HG02759 (cell line): ENCODE data around the gene RAB15.
A peak's percentile ranks its signal among the peaks of the same experiment; 100 is the strongest.

ENCODE experiments used
- ATAC-seq: cut with Tn5 transposase; IDR thresholded peaks from one replicate; pipeline ENCODE4 v1.9.1; 2021; ENCODE audit warnings: mild to moderate bottlenecking, moderate library complexity; ENCODE audit not compliant: unreplicated experiment

The RAB15 gene

DNA sequence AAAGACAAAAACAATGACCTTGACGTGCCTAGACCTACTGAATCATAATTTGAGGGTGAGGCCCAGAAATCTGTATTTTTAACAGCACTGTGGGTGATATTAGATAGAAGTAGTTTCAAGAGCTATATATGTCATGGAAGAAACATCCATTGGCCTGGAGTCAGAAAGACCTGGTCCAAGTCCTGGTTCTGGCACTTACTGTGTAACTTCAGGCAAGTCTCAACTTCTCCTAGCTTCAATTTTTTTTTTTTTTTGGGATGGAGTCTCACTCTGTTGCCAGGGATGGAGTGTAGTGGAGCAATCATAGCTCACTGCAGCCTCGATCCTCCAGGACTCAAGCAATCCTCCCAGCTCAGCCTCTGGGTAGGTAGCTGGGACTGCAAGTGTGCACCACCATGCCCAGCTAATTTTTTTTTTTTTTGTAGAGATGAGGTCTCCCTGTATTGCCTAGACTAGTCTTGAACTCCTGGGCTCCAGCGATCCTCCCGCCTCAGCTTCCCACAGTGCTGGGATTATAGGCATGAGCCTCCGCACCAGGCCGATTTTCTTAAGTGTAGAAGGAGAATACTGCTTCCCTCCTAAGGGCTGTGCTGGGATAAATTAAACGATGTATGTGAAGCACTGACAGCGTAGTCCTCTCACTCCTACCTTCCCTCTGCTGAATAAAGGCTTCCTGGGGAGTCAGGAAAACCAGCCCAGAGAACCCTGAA lies 15.3 kb downstream of the RAB15 start:
- no peak for ATAC-seq

DNA sequence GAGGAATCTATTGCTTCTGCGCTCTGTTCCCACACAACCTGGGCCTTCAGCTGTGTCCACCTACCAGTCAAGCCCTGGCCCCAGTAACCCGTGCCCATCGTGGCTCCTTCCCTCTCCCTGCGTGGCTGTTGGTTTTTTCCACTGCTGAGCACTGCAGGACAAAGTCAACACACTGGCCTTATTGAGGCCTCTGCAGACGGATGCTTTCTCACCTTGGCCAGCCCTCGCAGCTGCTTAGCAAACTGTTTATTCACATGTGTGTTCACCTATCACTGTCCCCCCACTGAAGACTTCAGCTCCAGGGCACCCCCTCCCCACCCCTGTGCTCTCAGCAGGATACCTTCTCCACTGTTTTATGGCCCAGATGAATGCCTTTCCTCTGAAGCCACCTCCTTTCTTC lies 16.8 kb downstream of the RAB15 start:
- no peak for ATAC-seq

DNA sequence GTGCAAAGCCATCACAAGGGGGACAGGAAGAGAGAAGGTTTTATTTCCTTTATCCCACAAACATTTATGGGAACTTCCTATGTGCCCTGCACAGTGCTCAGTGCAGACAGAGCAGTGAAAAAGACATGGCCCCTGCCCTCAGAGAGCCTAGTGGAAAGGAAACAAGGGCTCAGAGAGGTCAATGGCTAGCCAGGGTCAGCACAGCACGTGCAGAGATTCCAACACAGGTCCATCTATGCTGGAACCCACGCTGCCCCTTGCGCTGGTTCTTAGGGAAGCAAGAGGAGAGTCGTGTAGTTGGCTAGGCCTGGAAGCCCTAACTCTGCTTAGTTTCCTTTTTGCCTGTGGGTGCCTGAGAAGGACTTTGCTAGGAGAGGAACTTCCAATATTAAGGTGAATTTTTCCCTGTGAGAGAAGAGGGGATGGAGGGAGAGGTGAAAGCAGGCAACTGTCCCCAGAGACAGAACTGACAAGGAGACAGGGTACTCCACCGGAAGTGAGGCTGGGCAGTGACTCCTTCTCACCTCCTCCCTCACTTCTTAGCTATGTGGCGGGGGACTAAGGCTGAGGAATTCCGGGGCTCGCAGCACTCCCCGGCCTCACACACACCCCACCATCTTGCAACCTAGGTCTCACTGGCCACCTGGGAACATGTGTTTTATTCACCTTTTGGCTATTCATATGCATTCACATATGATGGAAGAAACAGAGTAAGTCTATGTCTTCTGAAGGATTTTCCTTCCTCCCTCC lies 17.5 kb downstream of the RAB15 start:
- no peak for ATAC-seq

DNA sequence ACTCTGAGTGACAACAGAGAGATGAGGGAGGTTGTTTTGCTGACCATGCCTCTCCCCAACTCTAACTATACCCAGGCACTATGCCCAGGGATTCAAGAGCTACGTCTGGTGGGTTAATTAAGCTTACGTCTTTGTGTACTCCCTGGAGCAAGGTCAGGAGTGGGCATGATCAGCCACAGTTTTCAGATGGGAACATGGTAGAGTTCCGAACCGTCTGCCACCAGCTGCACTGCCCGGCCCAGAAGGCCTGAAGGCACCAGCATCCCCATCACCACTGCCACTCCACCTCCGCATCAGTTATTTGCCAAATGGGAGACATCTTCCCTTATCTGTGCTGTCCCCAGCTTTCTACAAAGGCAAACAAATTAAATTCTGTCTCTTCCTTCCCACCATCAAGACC lies 18.5 kb downstream of the RAB15 start:
- no peak for ATAC-seq

GRCh38 chr14:64953310-64953654 lies 18.9 kb downstream of the RAB15 start:
- ATAC-seq, result no peak

DNA sequence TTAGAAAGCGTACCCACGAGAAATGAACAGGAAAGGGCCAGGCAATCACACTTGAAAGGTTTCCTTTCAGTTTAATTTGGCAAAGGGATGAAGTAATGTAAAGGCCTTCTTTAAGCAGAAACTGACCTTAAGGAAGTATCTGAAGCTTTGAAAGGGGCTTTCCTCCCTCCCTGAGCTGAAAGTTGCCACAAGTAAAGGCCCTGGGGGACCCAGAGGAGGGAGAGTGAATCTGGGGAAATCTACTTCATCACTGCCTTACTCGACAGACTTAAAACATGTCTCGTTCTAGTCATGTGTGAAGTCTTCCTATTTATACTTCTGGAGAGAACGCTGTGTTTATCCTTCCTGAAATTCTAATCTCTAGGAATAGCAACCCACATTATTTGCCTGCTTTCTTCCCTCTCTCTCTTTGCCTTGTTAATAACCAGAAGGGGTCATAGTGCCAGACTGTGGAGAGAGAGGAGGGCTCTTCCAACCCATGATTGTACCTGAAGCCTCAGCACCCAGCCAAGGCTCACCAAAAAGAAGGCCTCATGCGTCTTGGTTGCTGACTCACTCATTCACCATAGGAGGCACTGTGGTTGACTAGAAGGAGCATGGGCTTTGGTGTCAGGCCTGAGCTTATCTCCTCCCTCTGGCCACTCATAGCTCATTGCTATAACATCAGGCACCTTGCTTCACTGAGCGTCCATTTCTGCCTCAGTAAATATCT lies 19.4 kb downstream of the RAB15 start:
- ATAC-seq, result peak; percentile 79

DNA sequence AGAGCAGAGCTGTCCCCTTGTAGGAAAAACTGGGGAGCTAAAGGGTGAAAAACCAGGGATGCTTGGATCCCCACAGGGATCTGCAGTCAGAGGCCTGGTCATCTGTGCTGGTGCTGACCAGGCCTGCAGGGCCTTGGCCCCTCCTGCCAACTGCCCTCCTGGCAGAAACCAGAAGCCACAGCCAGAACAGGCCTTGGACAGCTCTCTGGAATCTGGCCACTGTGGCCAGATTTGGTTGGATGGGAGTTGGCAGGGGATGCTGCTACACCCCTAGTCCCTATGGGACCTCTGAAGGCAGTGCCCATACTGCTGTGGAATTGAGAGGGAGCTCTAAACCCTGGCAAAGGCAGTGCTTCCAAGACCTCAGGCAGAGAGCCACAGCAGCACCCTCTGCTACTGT lies 20.4 kb downstream of the RAB15 start:
- no peak for ATAC-seq

DNA sequence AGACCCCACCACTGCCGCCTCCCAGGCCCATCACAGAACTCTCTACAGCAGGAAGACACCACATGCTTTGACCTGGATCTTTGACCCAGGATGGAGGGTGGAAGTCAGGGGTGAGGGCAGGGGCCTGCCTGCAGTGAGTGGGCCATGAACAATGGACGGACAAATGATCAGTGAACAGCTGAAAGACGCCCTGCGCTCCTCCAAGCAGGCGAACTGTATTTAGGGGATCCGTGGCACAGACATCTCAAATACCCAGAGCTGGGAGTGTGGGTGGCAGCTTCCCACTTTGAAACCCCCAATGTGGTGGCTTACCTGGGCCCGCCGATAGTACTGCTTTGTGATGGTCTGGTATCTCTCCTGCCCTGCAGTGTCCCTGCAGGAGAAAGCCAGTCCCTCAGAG lies 20.8 kb downstream of the RAB15 start:
- ATAC-seq, result no peak

- ATAC-seq, result no peak
These were observed 21.2 kb downstream of the RAB15 start for GRCh38 chr14:64950889-64951288.

- no peak for ATAC-seq
These were observed 23.4 kb downstream of the RAB15 start for GRCh38 chr14:64948612-64949210.

- ATAC-seq, result no peak
These were observed 24.2 kb downstream of the RAB15 start for GRCh38 chr14:64947710-64948611.

DNA sequence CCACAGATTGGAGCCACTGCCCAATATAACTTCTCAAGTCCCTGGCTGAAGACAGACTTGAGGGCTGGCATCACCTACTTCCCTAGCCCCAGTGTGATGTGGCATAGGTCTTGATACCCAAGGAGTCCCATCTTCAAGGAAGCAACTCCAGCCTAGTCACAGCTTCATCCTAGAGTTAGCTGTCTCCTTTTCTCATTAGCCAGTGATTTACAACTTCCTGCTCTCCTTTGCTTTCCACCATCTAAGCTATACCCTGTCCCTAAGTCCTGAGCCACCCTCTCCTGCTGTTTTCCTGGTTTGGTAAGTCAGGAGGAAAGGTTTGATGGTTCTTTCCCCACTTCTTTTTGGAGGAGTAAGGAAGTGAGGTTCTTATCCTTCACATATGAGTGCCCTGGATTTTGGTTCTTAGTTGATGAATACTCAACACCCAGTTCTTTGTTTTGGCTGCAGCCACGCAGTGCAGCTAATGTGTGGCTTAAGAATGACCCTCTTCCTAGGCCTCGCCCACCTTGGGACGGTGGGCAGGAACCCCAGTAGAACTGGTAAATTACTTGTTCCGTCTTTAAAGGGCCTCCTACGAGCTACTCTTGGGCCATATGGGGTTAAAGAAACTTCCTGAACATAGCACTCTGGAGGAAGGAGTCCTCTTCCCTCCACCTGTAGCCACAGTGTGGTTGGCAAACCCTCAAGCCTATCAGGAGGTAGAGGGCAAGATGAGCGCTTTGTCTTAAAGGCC lies 25.7 kb downstream of the RAB15 start:
- ATAC-seq, result no peak

- no peak for ATAC-seq
These were observed 26.5 kb downstream of the RAB15 start for GRCh38 chr14:64945431-64946178.

- no peak for ATAC-seq
These were observed 27.3 kb downstream of the RAB15 start for GRCh38 chr14:64944861-64945260.

DNA sequence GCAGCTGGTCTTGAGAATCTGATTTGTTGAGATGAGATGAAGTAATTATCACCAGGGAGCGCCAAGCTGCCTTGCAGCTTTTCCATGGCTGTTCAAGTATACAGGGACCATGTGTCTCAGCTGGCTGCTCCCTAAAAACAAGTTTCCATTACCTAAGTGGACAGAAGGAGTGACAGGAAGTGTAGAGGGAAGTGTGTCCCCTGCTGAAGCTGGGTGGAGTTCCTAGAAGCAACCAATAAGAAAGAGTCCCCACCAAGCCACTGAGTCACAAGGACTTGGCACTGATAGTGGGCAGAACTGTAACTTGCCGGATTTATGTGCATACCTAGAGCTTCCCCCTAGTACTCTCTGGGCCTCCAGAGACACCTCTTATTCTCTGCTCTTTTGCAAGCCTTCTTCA lies 28.1 kb downstream of the RAB15 start:
- ATAC-seq, result no peak

DNA sequence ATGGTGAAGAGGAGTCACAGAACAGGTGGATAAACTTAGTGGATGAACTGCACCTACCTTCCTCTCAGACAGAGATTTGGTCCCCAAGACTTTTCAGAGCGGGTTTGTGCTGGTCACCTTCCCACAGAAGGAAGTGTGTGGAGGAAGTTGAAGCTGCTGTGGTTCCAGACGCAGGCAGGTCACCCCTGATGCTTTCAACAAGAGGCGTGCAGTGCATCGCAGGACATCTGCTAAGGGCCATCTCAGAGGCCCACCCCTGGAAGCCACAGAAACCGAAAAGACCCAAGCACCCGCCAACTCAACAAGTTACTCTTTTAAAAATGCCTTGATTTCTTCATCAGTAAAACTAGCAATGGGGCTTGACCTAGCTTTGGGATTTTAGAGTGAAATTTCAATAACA lies 28.6 kb downstream of the RAB15 start:
- no peak for ATAC-seq

DNA sequence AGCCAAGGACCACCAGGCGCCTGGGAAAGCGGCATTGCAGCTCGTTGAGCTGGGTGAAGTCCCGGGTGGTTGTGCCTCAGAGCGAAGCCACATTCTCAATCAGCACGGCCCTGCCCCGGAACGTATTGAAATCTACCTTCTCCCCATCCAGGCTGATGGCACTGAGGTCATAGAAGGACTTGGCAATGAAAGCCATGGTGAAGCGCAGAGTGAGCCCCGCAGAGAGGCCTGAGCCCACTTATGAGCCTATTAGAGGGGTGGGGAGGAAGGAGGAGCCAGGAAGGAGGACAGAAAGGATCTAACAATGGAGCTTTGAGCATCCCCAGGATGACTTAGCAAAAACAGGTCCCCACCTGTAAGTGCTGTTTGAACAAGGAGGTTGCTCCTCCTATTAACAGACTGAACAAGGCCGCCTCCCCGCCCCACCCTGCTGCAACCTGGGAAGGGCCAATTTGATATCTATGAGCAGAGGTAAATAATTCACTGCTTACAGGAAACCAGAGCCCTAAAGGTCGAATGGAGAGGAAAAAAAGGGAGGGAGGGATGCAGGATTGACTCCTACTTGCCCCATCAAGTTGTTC lies 29.5 kb downstream of the RAB15 start, which contains the start of gene GPX2:
Gene GPX2 (minus strand): TSS at position 215 of the 581 bp plus-strand sequence. CDS start 19 bp downstream, at position 196.
- ATAC-seq, result no peak

- ATAC-seq, result no peak
These were observed 31.7 kb downstream of the RAB15 start for GRCh38 chr14:64940336-64940910.
